GM19351 (cell line): Measurements from ENCODE around the gene LANCL2.

Experiments used
- ATAC-seq: cut with Tn5 transposase; IDR thresholded peaks from one replicate; pipeline ENCODE4 v1.9.1; 2021; ENCODE audit warnings: mild to moderate bottlenecking, moderate library complexity; ENCODE audit not compliant: unreplicated experiment

The LANCL2 gene

GRCh38 chr7:55360486-55360885, 4.7 kb upstream of the LANCL2 start:
- no peak for ATAC-seq

DNA sequence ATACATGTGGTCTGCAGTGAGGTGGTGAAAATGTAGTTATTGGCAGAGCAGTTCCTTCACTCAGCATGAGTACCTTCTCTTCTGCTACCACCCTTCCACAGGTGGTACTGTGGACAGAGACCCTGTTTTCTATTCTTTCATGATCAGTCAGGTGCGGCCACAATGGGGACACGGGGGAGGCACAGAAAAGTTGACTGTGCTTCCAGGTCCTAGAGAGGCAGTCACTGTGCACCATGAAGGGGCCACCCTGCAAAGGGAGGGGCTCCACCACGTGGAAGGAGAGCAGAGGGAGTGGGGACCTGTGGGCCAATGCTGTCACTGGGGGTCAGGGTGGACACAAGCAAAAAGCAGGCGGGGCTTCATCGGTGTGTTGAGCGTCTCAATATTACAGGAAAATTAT, 3.6 kb upstream of the LANCL2 start:
- no peak for ATAC-seq

GRCh38 chr7:55362927-55363326, 2.2 kb upstream of the LANCL2 start:
- no peak for ATAC-seq

GRCh38 chr7:55363386-55364170, 1.6 kb upstream of the LANCL2 start:
- ATAC-seq: no peak

DNA sequence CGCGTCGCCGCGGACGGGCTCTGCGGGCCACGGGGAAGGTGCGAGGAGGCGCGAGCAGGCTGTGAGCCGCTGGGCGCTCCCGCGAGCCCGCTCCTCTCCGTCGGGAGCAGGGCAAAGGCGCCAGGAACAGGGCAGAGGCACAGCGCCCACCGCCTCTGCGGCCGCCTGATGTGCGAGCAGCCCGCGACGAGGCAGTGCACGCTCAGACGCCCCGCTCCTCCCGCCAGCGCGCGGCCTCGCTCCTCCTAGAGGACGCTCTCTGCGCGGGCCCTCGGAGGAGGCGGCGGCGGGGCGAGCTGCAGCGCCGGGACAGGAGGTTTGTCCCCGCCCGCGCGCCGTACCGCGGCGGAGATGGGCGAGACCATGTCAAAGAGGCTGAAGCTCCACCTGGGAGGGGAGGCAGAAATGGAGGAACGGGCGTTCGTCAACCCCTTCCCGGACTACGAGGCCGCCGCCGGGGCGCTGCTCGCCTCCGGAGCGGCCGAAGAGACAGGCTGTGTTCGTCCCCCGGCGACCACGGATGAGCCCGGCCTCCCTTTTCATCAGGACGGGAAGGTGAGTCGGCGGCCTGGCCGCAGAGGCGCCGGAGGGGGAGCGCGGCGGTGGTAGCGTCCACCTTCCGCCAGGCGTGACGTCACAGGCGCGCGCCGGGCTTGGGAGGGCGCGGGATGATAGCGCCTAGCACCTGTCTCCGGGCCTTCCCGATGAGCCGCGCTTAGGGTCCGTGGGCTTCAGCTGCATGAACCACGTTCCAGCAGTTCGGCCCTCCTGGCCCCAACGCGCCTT, 731 bp downstream of the LANCL2 start:
- peak; percentile 76 for ATAC-seq

DNA sequence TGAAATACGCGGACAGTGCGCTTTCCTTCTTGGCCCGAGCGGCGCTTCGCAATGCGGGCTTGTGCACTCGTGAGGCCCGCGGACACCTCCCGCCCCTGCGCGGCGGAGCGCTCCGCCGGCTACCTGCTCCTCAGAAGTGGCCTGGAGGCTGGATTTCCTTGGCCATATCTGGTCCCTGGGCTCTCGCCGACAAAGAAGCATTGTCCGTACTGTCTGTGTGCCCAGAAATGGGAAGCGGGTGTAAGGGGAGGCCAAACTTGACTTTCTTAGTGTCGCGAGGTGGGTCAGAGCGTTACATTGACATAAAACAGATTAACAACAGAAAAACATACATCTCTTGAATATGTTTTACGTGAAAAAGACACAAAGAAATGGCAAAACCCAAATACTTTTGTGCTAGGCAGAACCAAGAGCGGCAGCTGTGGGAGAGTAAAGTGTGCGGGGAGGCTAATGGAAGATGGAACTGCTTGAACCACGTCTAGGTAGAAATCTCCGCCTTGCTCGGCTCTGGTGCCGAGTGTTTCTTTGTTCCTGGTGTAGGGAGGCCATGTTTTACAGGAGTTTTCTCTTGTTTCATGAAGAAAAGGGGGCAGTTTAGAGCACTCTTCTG, 1.4 kb downstream of the LANCL2 start:
- peak; percentile 15 for ATAC-seq

DNA sequence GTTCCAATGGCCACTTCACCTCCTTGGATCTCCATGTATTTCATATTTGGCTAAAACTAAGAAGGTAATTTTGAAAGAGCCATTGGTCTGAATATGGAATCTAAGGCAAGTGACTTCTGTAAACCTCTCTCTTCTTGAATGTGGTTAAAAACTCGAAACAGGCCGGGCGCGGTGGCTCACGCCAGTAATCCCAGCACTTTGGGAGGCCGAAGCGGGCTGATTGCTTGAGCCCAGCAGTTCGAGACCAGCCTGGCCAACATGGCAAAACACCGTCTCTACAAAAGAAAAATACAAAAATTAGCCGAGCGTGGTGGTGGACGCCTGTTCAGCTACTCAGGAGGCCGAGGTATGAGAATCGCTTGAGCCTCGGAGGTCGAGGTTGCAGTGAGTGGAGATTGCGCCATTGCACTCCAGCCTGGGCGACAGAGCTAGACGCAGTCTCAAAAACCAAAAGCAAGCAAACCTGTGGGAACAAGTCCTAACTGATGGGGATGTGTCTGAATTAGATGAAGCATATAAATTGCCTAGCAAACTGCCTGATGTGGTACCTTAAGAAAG, 2.2 kb downstream of the LANCL2 start:
- no peak for ATAC-seq

GRCh38 chr7:55369427-55370400, 4.6 kb downstream of the LANCL2 start:
- no peak for ATAC-seq

GRCh38 chr7:55374213-55374612, 9.1 kb downstream of the LANCL2 start:
- peak; percentile 67 for ATAC-seq

- no peak for ATAC-seq
Measured at GRCh38 chr7:55375237-55375636, 10.1 kb downstream of the LANCL2 start.

GRCh38 chr7:55377162-55377817, 12.2 kb downstream of the LANCL2 start:
- no peak for ATAC-seq

DNA sequence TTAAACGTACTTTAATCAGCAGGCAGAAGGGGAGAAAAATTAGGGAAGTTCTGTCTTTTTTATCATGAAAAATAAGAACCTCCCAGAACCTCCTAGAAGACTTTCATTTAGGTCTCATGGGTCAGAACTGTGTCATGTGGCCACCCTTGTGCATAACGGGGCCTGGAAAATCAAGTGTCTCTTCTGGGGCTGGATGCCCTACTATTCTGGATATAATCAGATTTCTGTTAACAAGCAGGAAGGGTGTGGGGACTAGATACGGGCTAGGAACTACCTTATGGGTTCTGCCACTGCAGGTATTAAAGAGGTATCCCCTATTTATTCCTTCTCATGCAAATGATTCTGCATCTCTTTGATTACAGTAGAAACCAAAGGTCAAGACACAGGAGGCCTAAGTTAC, 14.1 kb downstream of the LANCL2 start:
- ATAC-seq: no peak

GRCh38 chr7:55381189-55381588, 16.1 kb downstream of the LANCL2 start:
- ATAC-seq: no peak

DNA sequence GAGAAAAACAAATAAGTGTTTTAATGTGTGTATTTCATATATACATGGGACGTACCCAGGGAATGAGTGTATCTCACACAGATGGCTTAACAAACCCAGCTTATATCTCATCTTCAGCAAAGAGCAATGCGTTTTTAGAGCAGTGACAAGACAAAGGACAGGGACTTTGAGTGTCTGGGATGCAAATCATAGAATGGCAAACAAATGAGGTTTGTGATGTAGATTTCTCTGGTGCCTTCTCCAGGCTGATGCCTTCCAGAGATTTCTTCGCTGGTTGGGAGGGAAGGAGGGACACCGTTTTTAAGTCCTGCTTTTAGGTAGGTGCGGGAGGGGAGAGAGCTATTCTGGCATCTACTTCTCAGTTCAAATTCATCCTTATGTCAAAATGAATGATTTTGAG, 16.6 kb downstream of the LANCL2 start:
- no peak for ATAC-seq

DNA sequence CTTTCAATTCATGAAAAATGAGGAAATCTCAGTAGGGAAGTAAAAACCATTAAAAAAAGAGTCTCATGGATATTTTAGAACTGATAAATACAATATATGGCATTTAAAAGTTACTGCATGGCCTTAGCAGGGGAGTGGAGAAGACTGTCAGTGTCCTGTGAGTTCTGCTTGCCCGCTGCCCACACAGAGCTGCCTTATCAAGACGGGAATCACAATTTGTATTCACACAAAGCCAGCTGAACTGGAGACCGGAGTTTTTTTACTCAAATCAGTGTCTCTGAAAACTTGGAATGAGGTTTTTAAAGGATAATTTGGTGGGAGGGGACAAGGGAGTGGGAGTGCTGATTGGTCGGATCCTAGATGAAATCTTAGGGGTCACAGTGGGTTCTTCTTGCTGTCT, 17.1 kb downstream of the LANCL2 start:
- no peak for ATAC-seq

DNA sequence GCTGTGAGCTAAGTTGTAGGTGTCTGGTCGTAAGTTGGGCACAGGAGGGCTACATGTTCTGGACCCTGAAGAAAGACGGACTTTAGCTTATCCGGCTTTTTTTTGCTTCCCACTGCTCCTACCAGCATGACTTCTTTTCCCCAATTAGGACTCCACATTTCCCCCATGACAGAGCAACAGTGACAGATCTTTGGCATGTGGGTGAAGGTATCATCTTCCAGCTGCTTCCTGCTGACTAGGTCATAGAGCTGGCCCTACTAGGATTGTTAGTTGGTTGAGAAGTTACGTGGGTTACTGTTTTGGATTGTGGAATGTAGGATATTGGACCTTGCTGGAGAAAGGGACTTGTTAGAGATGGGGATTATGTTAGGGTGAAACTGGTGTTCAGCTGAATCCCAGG, 21.4 kb downstream of the LANCL2 start:
- no peak for ATAC-seq

DNA sequence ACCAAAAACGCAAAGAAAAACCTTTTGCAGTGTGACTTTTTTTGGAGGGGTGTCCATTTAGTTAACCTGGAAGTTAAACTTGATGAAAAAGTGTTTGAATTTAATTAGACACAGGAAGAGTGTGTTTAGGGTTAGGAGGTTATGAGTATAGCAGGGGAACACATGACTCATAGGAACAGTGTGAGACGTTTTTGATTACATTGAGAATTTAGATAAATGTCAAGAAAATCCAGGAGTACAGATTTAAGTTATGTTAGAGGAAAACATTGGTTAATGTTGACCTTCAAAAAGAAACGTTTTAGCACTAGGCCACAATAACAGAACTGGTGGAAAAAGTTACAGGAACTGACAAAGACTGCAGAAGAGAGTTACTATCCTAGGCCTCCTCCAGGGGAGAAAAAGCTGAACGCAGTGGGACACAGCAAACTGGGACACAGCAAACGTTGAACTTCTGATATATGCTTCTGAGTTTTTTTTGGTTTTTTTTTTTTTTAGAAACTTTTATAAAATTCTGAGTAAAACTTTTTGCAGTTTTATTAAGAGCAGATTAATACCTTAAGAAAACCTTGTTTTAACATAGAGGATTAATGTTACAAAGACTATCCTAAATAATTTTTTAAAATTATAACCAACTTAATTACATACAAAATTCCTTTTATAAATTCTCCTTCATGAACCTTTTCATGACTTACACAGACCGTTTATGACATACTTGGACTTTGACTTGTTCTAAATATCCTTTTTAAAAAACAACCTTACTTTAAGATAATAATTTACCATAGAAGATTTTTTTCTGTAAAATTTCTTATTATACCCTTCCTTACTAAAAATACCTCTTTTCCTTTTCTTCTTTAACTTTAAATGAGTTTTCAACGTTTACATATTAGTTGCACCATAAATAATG, 22.2 kb downstream of the LANCL2 start:
- no peak for ATAC-seq

DNA sequence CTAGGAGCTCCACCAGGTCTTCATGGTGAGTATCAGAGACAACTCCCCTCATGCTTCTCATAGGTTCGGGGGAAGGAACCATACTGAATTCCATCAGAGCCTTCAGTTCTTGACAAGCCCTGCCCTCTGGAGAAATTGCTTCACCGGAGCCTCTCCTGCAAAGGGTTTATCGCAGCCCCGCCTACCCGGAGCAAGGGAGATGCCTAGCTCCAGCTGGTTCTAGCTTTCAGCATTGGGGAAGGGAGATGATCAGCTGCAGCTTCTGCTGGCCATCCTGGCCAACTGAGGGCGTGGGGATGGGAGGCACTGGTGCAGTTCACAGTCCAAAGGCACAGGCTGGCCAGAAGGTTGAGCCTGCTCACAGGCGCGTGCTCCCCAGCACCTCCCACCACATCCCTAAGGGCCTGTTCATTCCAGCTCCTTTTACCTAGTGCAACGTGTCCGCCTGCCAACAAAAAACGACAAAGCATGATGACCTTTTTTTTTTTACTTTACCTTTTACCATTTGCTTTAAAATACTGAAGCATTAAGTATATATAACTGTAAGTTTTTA, 31.2 kb downstream of the LANCL2 start:
- no peak for ATAC-seq

DNA sequence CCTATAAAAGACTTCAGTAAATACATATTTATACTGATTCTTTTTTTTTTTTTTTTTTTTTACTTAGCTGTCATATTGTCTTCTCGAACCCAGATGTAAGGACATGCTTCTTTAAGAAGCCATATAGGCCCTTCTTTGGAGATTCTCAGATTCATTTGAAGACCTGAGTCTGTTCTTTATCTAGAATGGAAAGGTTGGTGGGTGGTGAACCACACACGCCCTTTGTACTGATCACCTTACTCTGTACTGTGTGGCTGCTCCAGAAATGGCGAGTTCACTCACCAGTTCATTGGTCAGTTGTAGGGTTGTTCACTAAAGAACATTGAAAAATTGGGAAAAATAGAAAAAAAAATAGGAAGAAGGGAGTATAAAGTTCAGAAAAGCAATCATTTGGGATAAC, 32.5 kb downstream of the LANCL2 start:
- no peak for ATAC-seq
